Measurements from ENCODE around the gene APOBEC3B.

APOBEC3B gene

DNA sequence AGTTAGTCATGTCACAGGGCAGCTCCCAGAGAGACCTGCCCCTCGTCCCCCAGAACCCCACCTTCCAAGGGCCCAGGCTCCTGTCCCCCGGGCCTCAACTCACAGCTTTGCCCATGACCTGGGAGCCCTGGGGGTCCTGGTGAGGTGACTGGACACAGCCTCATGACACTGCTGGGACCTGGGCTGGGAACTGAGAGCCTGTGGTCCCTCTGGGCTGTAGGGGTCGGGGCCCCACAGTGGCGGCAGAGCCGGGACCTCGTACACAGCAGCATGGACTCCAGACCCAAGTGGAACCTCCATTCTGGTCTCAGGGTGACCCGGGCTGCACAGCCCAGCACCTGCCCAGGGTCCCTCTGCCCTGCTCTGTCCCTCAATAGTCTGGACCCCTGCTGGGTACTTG lies 17.8 kb upstream of the APOBEC3B start:
- Histone ChIP-seq H3K27ac (ENCODE audit: low read depth, low read length, poor library complexity, severe bottlenecking) (no peak overlapping the region), H3K4me1 (ENCODE audit: insufficient read depth, low read length, severe bottlenecking) (no peaks in the 10 kb centered on the region), H3K79me2 (ENCODE audit: insufficient read depth, low read length) (no peaks in the 10 kb centered on the region), H3K9me3 (ENCODE audit: low read length) (no peaks in the 10 kb centered on the region), H3K4me2 (ENCODE audit: low read length) (no peak overlapping the region), H3K9ac (ENCODE audit: low read length) (no peak overlapping the region), H3K4me3 (ENCODE audit: low read depth, low read length, poor library complexity, severe bottlenecking) (no peak overlapping the region), H3K36me3 (ENCODE audit: insufficient read depth, low read length) (no peaks in the 10 kb centered on the region), H3K9me2 (ENCODE audit: low read depth, low read length) (no peaks in the 10 kb centered on the region), H4K20me1 (ENCODE audit: insufficient read depth, low read length) (no peaks in the 10 kb centered on the region), H3K27me3 (ENCODE audit: insufficient read depth, low read length) (no peaks in the 10 kb centered on the region; the same call in 1 of the 2 replicates), H2AFZ (ENCODE audit: low read length) (no peak overlapping the region), H3F3A (ENCODE audit: insufficient read depth, low read length) (no peaks in the 10 kb centered on the region)
- no peak for TF ChIP-seq EZH2 (IDR thresholded peaks at IDR 0.05; ENCODE audit: borderline replicate concordance, low read length)
- TF ChIP-seq, protein P1, sequence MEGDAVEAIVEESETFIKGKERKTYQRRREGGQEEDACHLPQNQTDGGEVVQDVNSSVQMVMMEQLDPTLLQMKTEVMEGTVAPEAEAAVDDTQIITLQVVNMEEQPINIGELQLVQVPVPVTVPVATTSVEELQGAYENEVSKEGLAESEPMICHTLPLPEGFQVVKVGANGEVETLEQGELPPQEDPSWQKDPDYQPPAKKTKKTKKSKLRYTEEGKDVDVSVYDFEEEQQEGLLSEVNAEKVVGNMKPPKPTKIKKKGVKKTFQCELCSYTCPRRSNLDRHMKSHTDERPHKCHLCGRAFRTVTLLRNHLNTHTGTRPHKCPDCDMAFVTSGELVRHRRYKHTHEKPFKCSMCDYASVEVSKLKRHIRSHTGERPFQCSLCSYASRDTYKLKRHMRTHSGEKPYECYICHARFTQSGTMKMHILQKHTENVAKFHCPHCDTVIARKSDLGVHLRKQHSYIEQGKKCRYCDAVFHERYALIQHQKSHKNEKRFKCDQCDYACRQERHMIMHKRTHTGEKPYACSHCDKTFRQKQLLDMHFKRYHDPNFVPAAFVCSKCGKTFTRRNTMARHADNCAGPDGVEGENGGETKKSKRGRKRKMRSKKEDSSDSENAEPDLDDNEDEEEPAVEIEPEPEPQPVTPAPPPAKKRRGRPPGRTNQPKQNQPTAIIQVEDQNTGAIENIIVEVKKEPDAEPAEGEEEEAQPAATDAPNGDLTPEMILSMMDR (IDR thresholded peaks at IDR 0.05; ENCODE audit: low read length) = no peak

DNA sequence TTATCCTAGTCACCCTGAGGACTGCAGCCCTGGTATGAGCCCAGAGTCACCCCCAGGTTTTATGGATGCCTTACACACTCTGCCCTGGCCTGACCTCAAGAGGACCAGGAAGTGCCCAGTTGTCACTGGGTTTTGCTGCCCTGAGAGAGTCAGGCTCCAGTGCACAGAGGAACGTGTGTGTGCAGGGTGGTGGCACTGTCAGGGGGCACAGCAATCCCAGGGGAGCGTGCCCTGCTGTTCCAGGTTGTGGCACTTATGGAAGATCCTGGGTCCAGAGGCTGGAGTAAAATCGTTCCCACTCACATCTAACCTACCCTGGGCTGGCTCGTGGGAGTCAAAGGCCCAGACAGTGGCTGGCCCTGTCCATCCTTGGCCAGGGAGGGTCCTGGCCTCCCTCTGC lies 17.2 kb upstream of the APOBEC3B start:
- H2AFZ ChIP-seq (ENCODE audit: low read length) = no peak overlapping the region

DNA sequence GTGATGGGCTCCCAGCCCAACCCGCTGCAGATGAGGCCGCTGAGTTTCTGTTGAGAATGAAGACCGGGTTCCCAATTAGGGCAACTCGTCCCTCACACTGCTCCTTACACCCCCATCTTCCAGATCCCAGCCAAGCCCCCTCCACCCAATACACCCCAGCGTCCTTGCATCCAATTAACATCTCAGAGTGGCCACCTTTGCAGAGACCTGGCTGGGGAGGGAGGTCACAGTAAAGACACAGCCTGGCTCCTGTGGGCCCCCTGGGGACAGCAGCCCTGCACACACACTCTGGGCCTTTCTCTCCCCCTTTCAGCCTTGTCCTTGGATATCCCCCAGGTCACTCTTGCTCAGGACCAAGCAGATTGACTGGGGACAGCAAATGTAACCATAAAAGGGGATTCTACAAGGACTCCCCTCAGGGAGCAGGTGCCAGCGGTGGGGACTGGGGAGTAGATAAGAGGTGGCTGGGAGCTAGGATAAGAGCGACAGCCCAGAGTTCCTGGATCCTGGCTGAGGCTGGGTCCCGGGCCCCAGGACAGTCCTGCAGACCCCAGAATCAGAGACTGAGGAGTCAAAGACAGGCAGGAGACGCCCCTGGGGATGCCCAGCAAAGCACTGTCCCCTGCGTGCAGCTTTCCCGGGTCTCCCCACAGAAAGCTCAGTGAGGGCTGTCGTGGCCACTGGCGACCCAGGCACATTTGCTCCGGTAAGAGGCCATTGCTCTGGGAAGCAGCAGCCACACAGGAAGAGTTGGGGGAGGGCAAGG lies 16.4 kb upstream of the APOBEC3B start:
- Histone ChIP-seq H3K27me3 (ENCODE audit: insufficient read depth, low read length) (no peaks in the 10 kb centered on the region; the same call in 1 of the 2 replicates), H3K9me3 (ENCODE audit: low read length) (no peaks in the 10 kb centered on the region), H3K36me3 (ENCODE audit: insufficient read depth, low read length) (no peaks in the 10 kb centered on the region), H3K9ac (ENCODE audit: low read length) (no peak overlapping the region), H3K4me2 (ENCODE audit: low read length) (no peak overlapping the region), H3F3A (ENCODE audit: insufficient read depth, low read length) (no peaks in the 10 kb centered on the region), H2AFZ (ENCODE audit: low read length) (no peak overlapping the region), H3K4me1 (ENCODE audit: insufficient read depth, low read length, severe bottlenecking) (no peaks in the 10 kb centered on the region), H4K20me1 (ENCODE audit: insufficient read depth, low read length) (no peaks in the 10 kb centered on the region), H3K27ac (ENCODE audit: low read depth, low read length, poor library complexity, severe bottlenecking) (no peak overlapping the region), H3K9me2 (ENCODE audit: low read depth, low read length) (no peaks in the 10 kb centered on the region), H3K79me2 (ENCODE audit: insufficient read depth, low read length) (no peaks in the 10 kb centered on the region), H3K4me3 (ENCODE audit: low read depth, low read length, poor library complexity, severe bottlenecking) (no peak overlapping the region)
- TF ChIP-seq, protein P1 (IDR thresholded peaks at IDR 0.05; ENCODE audit: low read length) = no peak
- TF ChIP-seq EZH2 (IDR thresholded peaks at IDR 0.05; ENCODE audit: borderline replicate concordance, low read length) = no peak

More for the DNA sequence above, 17.2 kb upstream of the APOBEC3B start:
- Histone ChIP-seq H3K4me3 (ENCODE audit: low read depth, low read length, poor library complexity, severe bottlenecking) (no peak overlapping the region), H3K79me2 (ENCODE audit: insufficient read depth, low read length) (no peaks in the 10 kb centered on the region), H3K9me3 (ENCODE audit: low read length) (no peaks in the 10 kb centered on the region), H3K36me3 (ENCODE audit: insufficient read depth, low read length) (no peaks in the 10 kb centered on the region), H3K9ac (ENCODE audit: low read length) (no peak overlapping the region), H3K27me3 (ENCODE audit: insufficient read depth, low read length) (no peaks in the 10 kb centered on the region; the same call in 1 of the 2 replicates), H3K27ac (ENCODE audit: low read depth, low read length, poor library complexity, severe bottlenecking) (no peak overlapping the region), H4K20me1 (ENCODE audit: insufficient read depth, low read length) (no peaks in the 10 kb centered on the region), H3K4me1 (ENCODE audit: insufficient read depth, low read length, severe bottlenecking) (no peaks in the 10 kb centered on the region), H3F3A (ENCODE audit: insufficient read depth, low read length) (no peaks in the 10 kb centered on the region), H3K9me2 (ENCODE audit: low read depth, low read length) (no peaks in the 10 kb centered on the region), H3K4me2 (ENCODE audit: low read length) (no peak overlapping the region)
- TF ChIP-seq, protein P1 (IDR thresholded peaks at IDR 0.05; ENCODE audit: low read length) = no peak
- TF ChIP-seq EZH2 (IDR thresholded peaks at IDR 0.05; ENCODE audit: borderline replicate concordance, low read length) = no peak

Data from OCI-LY1 (cell line).